ENCODE measurements around the gene TUBB4A.

TUBB4A gene

DNA sequence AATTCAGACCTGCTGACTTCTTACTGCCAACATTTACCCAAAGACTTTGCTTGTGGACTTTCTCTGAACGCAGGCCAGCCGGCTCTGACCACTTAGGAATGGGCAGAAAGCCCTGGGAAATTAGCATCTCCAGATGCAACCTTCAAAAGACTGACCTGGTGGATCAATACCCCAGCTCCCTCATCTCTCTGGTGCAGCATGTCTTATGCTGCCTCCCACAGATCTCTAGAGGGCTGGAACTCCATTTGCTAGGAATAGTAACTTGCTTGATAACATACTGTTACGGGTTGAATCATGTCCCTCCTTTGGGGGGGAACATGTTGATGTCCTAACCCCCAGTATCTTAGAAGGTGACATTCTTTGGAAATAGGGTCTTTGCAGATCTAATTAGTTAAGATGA is 55.7 kb downstream of the TUBB4A start:
- Histone ChIP-seq H3F3A (ENCODE audit: low read depth) (no peaks in the 10 kb centered on the region), H3K4me2 (ENCODE audit: low read depth, low read length, poor library complexity, severe bottlenecking) (no peak overlapping the region), H3K79me2 (ENCODE audit: insufficient read depth, low read length) (no peaks in the 10 kb centered on the region), H3K4me3 (ENCODE audit: low read length, poor library complexity, severe bottlenecking) (no peak overlapping the region), H3K27me3 (ENCODE audit: insufficient read depth, low read length, poor library complexity, severe bottlenecking) (no peaks in the 10 kb centered on the region), H3K9ac (ENCODE audit: low read depth, low read length, poor library complexity, severe bottlenecking) (no peak overlapping the region), H3K9me2 (replicated peaks; ENCODE audit: low read depth, low read length) (no peaks in the 10 kb centered on the region), H2AFZ (ENCODE audit: low read length) (no peak overlapping the region), H3K4me1 (ENCODE audit: insufficient read depth, low read length, poor library complexity, severe bottlenecking) (no peaks in the 10 kb centered on the region), H4K20me1 (ENCODE audit: insufficient read depth, low read length, poor library complexity, severe bottlenecking) (no peaks in the 10 kb centered on the region), H3K9me3 (ENCODE audit: insufficient read depth, low read depth, low read length) (no peaks in the 10 kb centered on the region), H3K36me3 (ENCODE audit: insufficient read depth, low read length) (no peaks in the 10 kb centered on the region)
- TF ChIP-seq, protein P1, sequence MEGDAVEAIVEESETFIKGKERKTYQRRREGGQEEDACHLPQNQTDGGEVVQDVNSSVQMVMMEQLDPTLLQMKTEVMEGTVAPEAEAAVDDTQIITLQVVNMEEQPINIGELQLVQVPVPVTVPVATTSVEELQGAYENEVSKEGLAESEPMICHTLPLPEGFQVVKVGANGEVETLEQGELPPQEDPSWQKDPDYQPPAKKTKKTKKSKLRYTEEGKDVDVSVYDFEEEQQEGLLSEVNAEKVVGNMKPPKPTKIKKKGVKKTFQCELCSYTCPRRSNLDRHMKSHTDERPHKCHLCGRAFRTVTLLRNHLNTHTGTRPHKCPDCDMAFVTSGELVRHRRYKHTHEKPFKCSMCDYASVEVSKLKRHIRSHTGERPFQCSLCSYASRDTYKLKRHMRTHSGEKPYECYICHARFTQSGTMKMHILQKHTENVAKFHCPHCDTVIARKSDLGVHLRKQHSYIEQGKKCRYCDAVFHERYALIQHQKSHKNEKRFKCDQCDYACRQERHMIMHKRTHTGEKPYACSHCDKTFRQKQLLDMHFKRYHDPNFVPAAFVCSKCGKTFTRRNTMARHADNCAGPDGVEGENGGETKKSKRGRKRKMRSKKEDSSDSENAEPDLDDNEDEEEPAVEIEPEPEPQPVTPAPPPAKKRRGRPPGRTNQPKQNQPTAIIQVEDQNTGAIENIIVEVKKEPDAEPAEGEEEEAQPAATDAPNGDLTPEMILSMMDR (conservative IDR thresholded peaks at IDR 0.05; ENCODE audit: low read length) = no peak
- no peak for TF ChIP-seq EZH2phosphoT487 (IDR thresholded peaks at IDR 0.05; ENCODE audit: borderline replicate concordance)
